ENCODE results near the gene GMDS.

Gene GMDS

DNA sequence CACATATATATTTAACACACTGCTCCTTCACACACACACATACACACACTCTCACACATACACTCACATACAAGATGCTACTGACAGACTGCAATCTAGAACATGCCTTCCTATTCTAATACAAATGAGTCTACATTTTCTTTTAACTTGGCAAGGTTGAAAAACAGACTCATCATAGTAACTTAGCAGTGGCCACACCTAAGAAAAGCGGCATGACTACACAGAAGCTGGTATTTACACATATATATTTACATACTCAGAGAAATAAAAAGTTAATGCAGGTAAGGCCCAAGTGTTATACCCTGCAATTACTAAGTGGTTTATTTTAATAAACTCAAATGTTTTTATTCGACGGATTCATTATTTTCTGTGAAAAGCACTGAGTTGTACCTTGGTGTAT lies 426.4 kb downstream of the GMDS start:
- Histone ChIP-seq H3K27me3 (replicated peaks; ENCODE audit: control insufficient read depth, insufficient read depth, low read length) (no peaks in the 10 kb centered on the region), H3K4me3 (replicated peaks; ENCODE audit: low read depth, low read length) (no peak overlapping the region), H3K36me3 (ENCODE audit: control insufficient read depth, insufficient read depth, low read length) (no peaks in the 10 kb centered on the region)
- DNase-seq (ENCODE audit: extremely low read depth, insufficient read length): no peak
- TF ChIP-seq, protein P1, sequence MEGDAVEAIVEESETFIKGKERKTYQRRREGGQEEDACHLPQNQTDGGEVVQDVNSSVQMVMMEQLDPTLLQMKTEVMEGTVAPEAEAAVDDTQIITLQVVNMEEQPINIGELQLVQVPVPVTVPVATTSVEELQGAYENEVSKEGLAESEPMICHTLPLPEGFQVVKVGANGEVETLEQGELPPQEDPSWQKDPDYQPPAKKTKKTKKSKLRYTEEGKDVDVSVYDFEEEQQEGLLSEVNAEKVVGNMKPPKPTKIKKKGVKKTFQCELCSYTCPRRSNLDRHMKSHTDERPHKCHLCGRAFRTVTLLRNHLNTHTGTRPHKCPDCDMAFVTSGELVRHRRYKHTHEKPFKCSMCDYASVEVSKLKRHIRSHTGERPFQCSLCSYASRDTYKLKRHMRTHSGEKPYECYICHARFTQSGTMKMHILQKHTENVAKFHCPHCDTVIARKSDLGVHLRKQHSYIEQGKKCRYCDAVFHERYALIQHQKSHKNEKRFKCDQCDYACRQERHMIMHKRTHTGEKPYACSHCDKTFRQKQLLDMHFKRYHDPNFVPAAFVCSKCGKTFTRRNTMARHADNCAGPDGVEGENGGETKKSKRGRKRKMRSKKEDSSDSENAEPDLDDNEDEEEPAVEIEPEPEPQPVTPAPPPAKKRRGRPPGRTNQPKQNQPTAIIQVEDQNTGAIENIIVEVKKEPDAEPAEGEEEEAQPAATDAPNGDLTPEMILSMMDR (IDR thresholded peaks at IDR 0.05; ENCODE audit: insufficient read depth, low read length, poor library complexity, severe bottlenecking): no peak

DNA sequence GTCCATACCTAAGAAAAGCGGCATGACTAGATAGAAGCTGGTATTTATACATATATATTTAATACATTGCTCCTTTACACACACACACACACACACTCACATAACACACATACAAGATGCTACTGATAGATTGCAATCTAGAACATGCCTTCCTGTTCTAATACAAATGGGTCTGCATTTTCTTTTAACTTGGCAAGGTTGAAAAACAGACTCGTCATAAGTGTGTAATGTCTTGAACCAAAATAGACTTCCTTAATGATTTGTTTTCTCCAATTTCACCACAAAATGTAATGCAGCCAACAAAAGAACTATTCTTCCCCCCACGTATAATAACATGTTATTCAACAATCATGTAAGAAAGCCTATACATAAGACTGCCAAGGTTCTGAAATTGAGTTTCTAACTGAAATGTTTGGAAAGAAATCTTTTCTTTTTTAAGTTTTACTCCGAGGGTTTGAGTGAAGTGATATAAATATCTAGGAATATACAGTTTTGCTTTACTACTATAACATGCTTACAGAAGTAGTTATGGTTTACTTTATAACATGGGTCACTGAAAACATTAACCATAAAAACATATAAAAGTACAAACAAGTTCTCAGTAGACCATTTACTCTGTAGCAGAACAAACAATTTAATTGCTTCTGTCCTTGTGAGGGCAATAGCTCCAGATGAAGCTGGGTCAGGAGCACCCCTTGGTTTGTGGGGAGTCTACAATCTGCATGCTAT lies 428.2 kb downstream of the GMDS start:
- TF ChIP-seq, protein P1 (IDR thresholded peaks at IDR 0.05; ENCODE audit: insufficient read depth, low read length, poor library complexity, severe bottlenecking): no peak
- Histone ChIP-seq H3K4me3 (replicated peaks; ENCODE audit: low read depth, low read length) (no peak overlapping the region), H3K27me3 (replicated peaks; ENCODE audit: control insufficient read depth, insufficient read depth, low read length) (no peaks in the 10 kb centered on the region), H3K36me3 (ENCODE audit: control insufficient read depth, insufficient read depth, low read length) (no peaks in the 10 kb centered on the region)
- no peak for DNase-seq (ENCODE audit: extremely low read depth, insufficient read length)

DNA sequence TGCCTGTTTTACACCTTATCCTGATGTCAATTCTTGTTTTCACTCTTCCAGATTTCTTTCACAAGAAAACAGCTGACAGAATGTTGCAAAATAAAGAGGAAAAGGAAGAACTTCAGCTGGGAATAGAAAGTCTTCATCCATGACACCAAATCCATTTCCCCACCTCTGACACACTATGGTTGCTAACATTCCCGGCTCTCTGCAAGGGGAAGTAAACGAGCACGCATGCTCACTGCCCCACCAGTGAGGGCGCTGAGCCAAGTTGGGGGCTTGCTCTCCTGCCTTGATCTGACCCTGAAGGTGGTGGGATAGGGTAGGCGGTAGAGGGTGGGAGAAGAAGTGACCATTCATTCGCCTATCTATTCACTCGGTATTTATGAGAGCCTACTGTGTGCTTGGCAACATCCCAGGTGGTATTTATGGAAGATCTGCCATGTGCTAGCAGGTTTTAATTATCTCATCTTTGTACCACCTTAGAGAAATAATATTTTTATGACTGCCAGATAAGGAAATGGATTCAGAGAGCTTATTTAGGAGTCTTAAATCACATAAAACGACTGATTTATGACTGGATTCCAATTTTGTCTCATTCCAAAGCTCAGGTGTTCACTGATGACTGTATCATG lies 429.5 kb downstream of the GMDS start:
- no peak for DNase-seq (ENCODE audit: extremely low read depth, insufficient read length)
- H3K4me3 ChIP-seq (replicated peaks; ENCODE audit: low read depth, low read length): no peak overlapping the region
- H3K27me3 ChIP-seq (replicated peaks; ENCODE audit: control insufficient read depth, insufficient read depth, low read length): no peaks in the 10 kb centered on the region
- H3K36me3 ChIP-seq (ENCODE audit: control insufficient read depth, insufficient read depth, low read length): no peaks in the 10 kb centered on the region
- TF ChIP-seq, protein P1 (IDR thresholded peaks at IDR 0.05; ENCODE audit: insufficient read depth, low read length, poor library complexity, severe bottlenecking): no peak

DNA sequence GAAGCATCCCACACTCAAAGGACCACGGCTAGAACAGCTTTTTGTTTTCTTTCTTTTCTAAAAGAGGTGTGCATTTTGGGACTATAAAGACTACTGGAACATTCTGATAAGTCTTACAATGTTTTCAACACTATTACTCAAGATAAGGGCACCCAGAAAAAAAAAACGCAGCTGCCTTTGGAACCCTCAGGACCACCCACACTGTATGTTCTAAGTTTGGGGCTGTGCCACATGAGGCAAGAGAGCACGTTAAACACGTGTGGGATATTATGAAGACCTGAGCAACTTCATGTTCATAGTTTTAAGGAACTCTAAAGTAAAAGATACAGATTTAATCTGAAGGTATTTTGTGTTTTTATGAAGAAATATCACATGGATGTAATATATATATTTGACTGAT lies 431.1 kb downstream of the GMDS start:
- DNase-seq (ENCODE audit: extremely low read depth, insufficient read length): no peak
- Histone ChIP-seq H3K27me3 (replicated peaks; ENCODE audit: control insufficient read depth, insufficient read depth, low read length) (no peaks in the 10 kb centered on the region), H3K36me3 (ENCODE audit: control insufficient read depth, insufficient read depth, low read length) (no peaks in the 10 kb centered on the region), H3K4me3 (replicated peaks; ENCODE audit: low read depth, low read length) (no peak overlapping the region)
- TF ChIP-seq, protein P1 (IDR thresholded peaks at IDR 0.05; ENCODE audit: insufficient read depth, low read length, poor library complexity, severe bottlenecking): no peak

DNA sequence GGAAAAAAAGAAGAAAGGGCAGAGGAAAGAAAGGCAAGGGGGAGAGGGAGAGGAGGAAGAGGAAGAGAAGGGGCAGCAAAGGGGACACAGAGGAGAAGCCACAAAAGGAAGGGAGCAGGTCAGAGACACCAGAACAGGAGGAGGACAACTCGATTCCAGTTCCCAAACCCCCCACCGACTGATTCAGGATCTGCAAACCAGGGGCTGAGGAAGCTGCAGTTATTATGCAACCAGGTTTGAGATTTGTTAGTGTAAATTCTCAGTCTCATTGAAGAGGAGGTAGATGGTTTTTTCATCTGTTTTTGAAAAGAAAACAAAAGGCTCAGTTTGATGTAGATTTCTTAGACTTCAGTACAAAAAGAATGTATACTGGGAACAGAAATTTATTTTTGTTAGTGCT lies 432.9 kb downstream of the GMDS start:
- H3K4me3 ChIP-seq (replicated peaks; ENCODE audit: low read depth, low read length): no peak overlapping the region
- DNase-seq (ENCODE audit: extremely low read depth, insufficient read length): no peak
- no peaks in the 10 kb centered on the region for H3K27me3 ChIP-seq (replicated peaks; ENCODE audit: control insufficient read depth, insufficient read depth, low read length)
- TF ChIP-seq, protein P1 (IDR thresholded peaks at IDR 0.05; ENCODE audit: insufficient read depth, low read length, poor library complexity, severe bottlenecking): no peak
- H3K36me3 ChIP-seq (ENCODE audit: control insufficient read depth, insufficient read depth, low read length): no peaks in the 10 kb centered on the region
